ENCODE results near the gene CALCOCO1. TPM values are rescaled to one million over a fixed set of nuclear protein-coding genes. Genes with fewer than 3 reads are reported as not detected.

CALCOCO1 gene
- total and polyA plus RNA-seq, 4 donors = 24.4 to 67.4 (median 43.2) TPM

GRCh38 chr12:53660041-53660440 is 67.2 kb downstream of the CALCOCO1 start:
- TF ChIP-seq NR2F2 (IDR thresholded peaks at IDR 0.05) = peak; percentile 86
- no peak for TF ChIP-seq FOXA1 (IDR thresholded peaks at IDR 0.05)
- TF ChIP-seq SP1 (IDR thresholded peaks at IDR 0.05) = peak; percentile 25
- TF ChIP-seq EGR1 (IDR thresholded peaks at IDR 0.05; ENCODE audit: low read depth in 2 of 2) = no peak
- TF ChIP-seq RXRA (IDR thresholded peaks at IDR 0.05) = peak; percentile 36 to 47

GRCh38 chr12:53659571-53659981 is 67.7 kb downstream of the CALCOCO1 start:
- peaks cover 0 to 9% (median 6%) of the 10 kb centered on the region in 4 donors for H3K36me3 ChIP-seq (ENCODE audit: control insufficient read depth in 4 of 4, insufficient read depth in 3 of 4, low read depth in 1 of 4, low read length in 3 of 4)
- peak overlapping the region; percentile 55 to 81 for H3K27ac ChIP-seq (ENCODE audit: low read depth in 1 of 2, low read length in 2 of 2)
- H3K4me1 ChIP-seq (ENCODE audit: control insufficient read depth in 4 of 4, insufficient read depth in 4 of 4, low read length in 3 of 4) = peaks cover 5 to 29% (median 24%) of the 10 kb centered on the region in 4 donors
- peak overlapping the region in 1 of 2 donors; percentile 64 for H3K9ac ChIP-seq (ENCODE audit: low read depth in 1 of 2, low read length in 2 of 2)
- 14% methylated on average over 2 of the region's 2 CpGs for WGBS
- no peaks in the 10 kb centered on the region for H3K27me3 ChIP-seq (ENCODE audit: control insufficient read depth in 4 of 4, insufficient read depth in 4 of 4, low read length in 3 of 4)
- no peaks in the 10 kb centered on the region for H3K9me3 ChIP-seq (ENCODE audit: control insufficient read depth in 4 of 4, low read length in 3 of 4)
- H3K4me3 ChIP-seq (ENCODE audit: low read depth in 1 of 3, low read length in 3 of 3) = no peak overlapping the region
- DNase-seq (ENCODE audit: low spot score) = no peak
- TF ChIP-seq JUND (IDR thresholded peaks at IDR 0.05) (no peak), EGR1 (IDR thresholded peaks at IDR 0.05; ENCODE audit: low read depth in 2 of 2) (no peak)

More at GRCh38 chr12:53660041-53660440, 67.2 kb downstream of the CALCOCO1 start:
- Histone ChIP-seq H3K36me3 (ENCODE audit: control insufficient read depth in 4 of 4, insufficient read depth in 3 of 4, low read depth in 1 of 4, low read length in 3 of 4) (peaks cover 0 to 13% (median 10%) of the 10 kb centered on the region in 4 donors), H3K27me3 (ENCODE audit: control insufficient read depth in 4 of 4, insufficient read depth in 4 of 4, low read length in 3 of 4) (no peaks in the 10 kb centered on the region), H3K4me1 (ENCODE audit: control insufficient read depth in 4 of 4, insufficient read depth in 4 of 4, low read length in 3 of 4) (peaks cover 5 to 29% (median 24%) of the 10 kb centered on the region in 4 donors), H3K9me3 (ENCODE audit: control insufficient read depth in 4 of 4, low read length in 3 of 4) (no peaks in the 10 kb centered on the region), H3K9ac (ENCODE audit: low read depth in 1 of 2, low read length in 2 of 2) (peak overlapping the region in 1 of 2 donors; percentile 64), H3K27ac (ENCODE audit: low read depth in 1 of 2, low read length in 2 of 2) (peak overlapping the region; percentile 55 to 81), H3K4me3 (ENCODE audit: low read depth in 1 of 3, low read length in 3 of 3) (no peak overlapping the region)
- no peak for DNase-seq (ENCODE audit: low spot score)
- WGBS = 66% methylated on average over 5 of the region's 5 CpGs

GRCh38 chr12:53659011-53659551 is 68.2 kb downstream of the CALCOCO1 start:
- H3K4me1 ChIP-seq (ENCODE audit: control insufficient read depth in 4 of 4, insufficient read depth in 4 of 4, low read length in 3 of 4) = peaks cover 5 to 29% (median 24%) of the 10 kb centered on the region in 4 donors
- peaks cover 0 to 6% (median 2%) of the 10 kb centered on the region in 4 donors for H3K36me3 ChIP-seq (ENCODE audit: control insufficient read depth in 4 of 4, insufficient read depth in 3 of 4, low read depth in 1 of 4, low read length in 3 of 4)
- no peak for DNase-seq (ENCODE audit: low spot score)
- no peak overlapping the region for H3K4me3 ChIP-seq (ENCODE audit: low read depth in 1 of 3, low read length in 3 of 3)
- H3K9ac ChIP-seq (ENCODE audit: low read depth in 1 of 2, low read length in 2 of 2) = peak overlapping the region in 1 of 2 donors; percentile 64
- peak; percentile 61 for TF ChIP-seq HNF4G (IDR thresholded peaks at IDR 0.05)
- peak; percentile 91 for TF ChIP-seq FOXA1 (IDR thresholded peaks at IDR 0.05)
- TF ChIP-seq FOXA2 (IDR thresholded peaks at IDR 0.05) = peak; percentile 92
- peak; percentile 89 for TF ChIP-seq SP1 (IDR thresholded peaks at IDR 0.05)
- peak; percentile 94 for TF ChIP-seq ZBTB33 (IDR thresholded peaks at IDR 0.05)
- peak; percentile 87 for TF ChIP-seq YY1 (IDR thresholded peaks at IDR 0.05)
- TF ChIP-seq, protein P1, sequence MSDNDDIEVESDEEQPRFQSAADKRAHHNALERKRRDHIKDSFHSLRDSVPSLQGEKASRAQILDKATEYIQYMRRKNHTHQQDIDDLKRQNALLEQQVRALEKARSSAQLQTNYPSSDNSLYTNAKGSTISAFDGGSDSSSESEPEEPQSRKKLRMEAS (IDR thresholded peaks at IDR 0.05) = peak; percentile 75
- TF ChIP-seq RAD21 (IDR thresholded peaks at IDR 0.05) = peak; percentile 59 to 64
- TF ChIP-seq, protein P2, sequence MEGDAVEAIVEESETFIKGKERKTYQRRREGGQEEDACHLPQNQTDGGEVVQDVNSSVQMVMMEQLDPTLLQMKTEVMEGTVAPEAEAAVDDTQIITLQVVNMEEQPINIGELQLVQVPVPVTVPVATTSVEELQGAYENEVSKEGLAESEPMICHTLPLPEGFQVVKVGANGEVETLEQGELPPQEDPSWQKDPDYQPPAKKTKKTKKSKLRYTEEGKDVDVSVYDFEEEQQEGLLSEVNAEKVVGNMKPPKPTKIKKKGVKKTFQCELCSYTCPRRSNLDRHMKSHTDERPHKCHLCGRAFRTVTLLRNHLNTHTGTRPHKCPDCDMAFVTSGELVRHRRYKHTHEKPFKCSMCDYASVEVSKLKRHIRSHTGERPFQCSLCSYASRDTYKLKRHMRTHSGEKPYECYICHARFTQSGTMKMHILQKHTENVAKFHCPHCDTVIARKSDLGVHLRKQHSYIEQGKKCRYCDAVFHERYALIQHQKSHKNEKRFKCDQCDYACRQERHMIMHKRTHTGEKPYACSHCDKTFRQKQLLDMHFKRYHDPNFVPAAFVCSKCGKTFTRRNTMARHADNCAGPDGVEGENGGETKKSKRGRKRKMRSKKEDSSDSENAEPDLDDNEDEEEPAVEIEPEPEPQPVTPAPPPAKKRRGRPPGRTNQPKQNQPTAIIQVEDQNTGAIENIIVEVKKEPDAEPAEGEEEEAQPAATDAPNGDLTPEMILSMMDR (IDR thresholded peaks at IDR 0.05; ENCODE audit: low read depth, low read length, missing input control) = no peak
- TF ChIP-seq EGR1 (IDR thresholded peaks at IDR 0.05; ENCODE audit: low read depth in 2 of 2) = no peak
- TF ChIP-seq, protein P3, sequence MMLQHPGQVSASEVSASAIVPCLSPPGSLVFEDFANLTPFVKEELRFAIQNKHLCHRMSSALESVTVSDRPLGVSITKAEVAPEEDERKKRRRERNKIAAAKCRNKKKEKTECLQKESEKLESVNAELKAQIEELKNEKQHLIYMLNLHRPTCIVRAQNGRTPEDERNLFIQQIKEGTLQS (IDR thresholded peaks at IDR 0.05) = no peak
- peak; percentile 75 to 91 for TF ChIP-seq JUND (IDR thresholded peaks at IDR 0.05)
- TF ChIP-seq HNF4A (conservative IDR thresholded peaks at IDR 0.05) = peak; percentile 88 to 93
- no peak for TF ChIP-seq GABPA (IDR thresholded peaks at IDR 0.05 in 1 of 2, conservative IDR thresholded peaks at IDR 0.05 in 1 of 2)
- TF ChIP-seq, protein P4, sequence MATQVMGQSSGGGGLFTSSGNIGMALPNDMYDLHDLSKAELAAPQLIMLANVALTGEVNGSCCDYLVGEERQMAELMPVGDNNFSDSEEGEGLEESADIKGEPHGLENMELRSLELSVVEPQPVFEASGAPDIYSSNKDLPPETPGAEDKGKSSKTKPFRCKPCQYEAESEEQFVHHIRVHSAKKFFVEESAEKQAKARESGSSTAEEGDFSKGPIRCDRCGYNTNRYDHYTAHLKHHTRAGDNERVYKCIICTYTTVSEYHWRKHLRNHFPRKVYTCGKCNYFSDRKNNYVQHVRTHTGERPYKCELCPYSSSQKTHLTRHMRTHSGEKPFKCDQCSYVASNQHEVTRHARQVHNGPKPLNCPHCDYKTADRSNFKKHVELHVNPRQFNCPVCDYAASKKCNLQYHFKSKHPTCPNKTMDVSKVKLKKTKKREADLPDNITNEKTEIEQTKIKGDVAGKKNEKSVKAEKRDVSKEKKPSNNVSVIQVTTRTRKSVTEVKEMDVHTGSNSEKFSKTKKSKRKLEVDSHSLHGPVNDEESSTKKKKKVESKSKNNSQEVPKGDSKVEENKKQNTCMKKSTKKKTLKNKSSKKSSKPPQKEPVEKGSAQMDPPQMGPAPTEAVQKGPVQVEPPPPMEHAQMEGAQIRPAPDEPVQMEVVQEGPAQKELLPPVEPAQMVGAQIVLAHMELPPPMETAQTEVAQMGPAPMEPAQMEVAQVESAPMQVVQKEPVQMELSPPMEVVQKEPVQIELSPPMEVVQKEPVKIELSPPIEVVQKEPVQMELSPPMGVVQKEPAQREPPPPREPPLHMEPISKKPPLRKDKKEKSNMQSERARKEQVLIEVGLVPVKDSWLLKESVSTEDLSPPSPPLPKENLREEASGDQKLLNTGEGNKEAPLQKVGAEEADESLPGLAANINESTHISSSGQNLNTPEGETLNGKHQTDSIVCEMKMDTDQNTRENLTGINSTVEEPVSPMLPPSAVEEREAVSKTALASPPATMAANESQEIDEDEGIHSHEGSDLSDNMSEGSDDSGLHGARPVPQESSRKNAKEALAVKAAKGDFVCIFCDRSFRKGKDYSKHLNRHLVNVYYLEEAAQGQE (IDR thresholded peaks at IDR 0.05) = peak; percentile 88
- TF ChIP-seq NR2F2 (IDR thresholded peaks at IDR 0.05) = peak; percentile 26
- peak; percentile 76 to 80 for TF ChIP-seq RXRA (IDR thresholded peaks at IDR 0.05)
- TF ChIP-seq TAF1 (conservative IDR thresholded peaks at IDR 0.05) = peak; percentile 31
- no peaks in the 10 kb centered on the region for H3K27me3 ChIP-seq (ENCODE audit: control insufficient read depth in 4 of 4, insufficient read depth in 4 of 4, low read length in 3 of 4)
- H3K27ac ChIP-seq (ENCODE audit: low read depth in 1 of 2, low read length in 2 of 2) = peak overlapping the region; percentile 55 to 81
- no peaks in the 10 kb centered on the region for H3K9me3 ChIP-seq (ENCODE audit: control insufficient read depth in 4 of 4, low read length in 3 of 4)
- WGBS = 23% methylated on average over 3 of the region's 3 CpGs
